ENCODE measurements around the gene FAM13A.

DNA sequence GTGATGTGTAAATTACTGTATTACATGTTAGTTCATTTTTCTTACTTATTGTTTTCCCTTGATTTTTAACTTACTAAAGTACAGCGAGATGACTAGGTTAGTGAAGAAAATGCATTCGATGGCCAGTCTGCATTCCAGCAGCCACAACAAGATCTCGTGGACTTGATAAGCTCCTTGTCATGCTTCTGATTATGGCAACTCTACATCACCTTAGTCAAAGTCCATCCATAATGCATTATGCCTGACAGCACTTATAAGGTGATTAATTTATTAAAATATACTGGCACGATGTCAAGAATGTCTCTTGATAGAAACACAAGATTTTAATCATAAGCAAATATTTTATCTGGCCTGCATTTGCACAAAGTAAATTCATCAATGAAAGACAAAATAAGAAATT is 249.5 kb downstream of the FAM13A start:
- TF ChIP-seq CTCF (IDR thresholded peaks at IDR 0.05; ENCODE audit: control extremely low read depth in 1 of 3, insufficient read depth in 1 of 3, low read depth in 1 of 3, low read length in 3 of 3) (no peak), RXRA (IDR thresholded peaks at IDR 0.05; ENCODE audit: insufficient read depth, low read depth, low read length) (no peak), RNF2 (IDR thresholded peaks at IDR 0.05; ENCODE audit: borderline replicate concordance, low read depth, low read length, missing control alignments, poor library complexity, severe bottlenecking) (no peak), CHD2 (IDR thresholded peaks at IDR 0.05; ENCODE audit: low read length) (no peak), HDAC6 (IDR thresholded peaks at IDR 0.05; ENCODE audit: low read depth, low read length) (no peak), CREB1 (IDR thresholded peaks at IDR 0.05) (no peak), SP1 (IDR thresholded peaks at IDR 0.05; ENCODE audit: low read depth, low read length) (no peak), POLR2A (IDR thresholded peaks at IDR 0.05; ENCODE audit: control extremely low read depth in 1 of 2, low read depth in 2 of 2, low read length in 2 of 2) (no peak)

Measured in H1 (cell line).